ENCODE measurements around the gene GTF3C5. TPM values are rescaled to one million over a fixed set of nuclear protein-coding genes. Genes with fewer than 3 reads are reported as not detected.
"Not testable (repeated sequence)": the region's sequence is repeated elsewhere in the genome, so short reads cannot be mapped to it uniquely, and the experiment has no call there.

Gene GTF3C5
- total RNA-seq, 1 experiment from 2014 or later, result 74.0 TPM

DNA sequence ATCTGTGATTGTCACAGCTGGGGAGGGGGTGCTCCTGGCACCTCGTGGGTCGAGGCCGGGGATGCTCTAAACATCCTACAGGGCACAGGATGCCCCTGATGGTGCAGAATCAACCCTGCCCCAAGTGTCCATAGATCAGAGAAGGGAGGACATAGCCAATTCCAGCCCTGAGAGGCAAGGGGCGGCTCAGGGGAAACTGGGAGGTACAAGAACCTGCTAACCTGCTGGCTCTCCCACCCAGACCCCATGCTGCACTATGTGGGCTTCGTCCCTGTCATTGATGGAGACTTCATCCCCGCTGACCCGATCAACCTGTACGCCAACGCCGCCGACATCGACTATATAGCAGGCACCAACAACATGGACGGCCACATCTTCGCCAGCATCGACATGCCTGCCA, 37.6 kb downstream of the GTF3C5 start:
- DNase-seq (ENCODE audit: low read depth), result not testable (repeated sequence)

DNA sequence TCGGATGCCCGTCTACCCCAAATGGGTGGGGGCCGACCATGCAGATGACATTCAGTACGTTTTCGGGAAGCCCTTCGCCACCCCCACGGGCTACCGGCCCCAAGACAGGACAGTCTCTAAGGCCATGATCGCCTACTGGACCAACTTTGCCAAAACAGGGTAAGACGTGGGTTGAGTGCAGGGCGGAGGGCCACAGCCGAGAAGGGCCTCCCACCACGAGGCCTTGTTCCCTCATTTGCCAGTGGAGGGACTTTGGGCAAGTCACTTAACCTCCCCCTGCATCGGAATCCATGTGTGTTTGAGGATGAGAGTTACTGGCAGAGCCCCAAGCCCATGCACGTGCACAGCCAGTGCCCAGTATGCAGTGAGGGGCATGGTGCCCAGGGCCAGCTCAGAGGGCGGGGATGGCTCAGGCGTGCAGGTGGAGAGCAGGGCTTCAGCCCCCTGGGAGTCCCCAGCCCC, 39.7 kb downstream of the GTF3C5 start:
- DNase-seq (ENCODE audit: low read depth), result not testable (repeated sequence)

DNA sequence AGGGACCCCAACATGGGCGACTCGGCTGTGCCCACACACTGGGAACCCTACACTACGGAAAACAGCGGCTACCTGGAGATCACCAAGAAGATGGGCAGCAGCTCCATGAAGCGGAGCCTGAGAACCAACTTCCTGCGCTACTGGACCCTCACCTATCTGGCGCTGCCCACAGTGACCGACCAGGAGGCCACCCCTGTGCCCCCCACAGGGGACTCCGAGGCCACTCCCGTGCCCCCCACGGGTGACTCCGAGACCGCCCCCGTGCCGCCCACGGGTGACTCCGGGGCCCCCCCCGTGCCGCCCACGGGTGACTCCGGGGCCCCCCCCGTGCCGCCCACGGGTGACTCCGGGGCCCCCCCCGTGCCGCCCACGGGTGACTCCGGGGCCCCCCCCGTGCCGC, 40.2 kb downstream of the GTF3C5 start:
- not testable (repeated sequence) for DNase-seq (ENCODE audit: low read depth)

DNA sequence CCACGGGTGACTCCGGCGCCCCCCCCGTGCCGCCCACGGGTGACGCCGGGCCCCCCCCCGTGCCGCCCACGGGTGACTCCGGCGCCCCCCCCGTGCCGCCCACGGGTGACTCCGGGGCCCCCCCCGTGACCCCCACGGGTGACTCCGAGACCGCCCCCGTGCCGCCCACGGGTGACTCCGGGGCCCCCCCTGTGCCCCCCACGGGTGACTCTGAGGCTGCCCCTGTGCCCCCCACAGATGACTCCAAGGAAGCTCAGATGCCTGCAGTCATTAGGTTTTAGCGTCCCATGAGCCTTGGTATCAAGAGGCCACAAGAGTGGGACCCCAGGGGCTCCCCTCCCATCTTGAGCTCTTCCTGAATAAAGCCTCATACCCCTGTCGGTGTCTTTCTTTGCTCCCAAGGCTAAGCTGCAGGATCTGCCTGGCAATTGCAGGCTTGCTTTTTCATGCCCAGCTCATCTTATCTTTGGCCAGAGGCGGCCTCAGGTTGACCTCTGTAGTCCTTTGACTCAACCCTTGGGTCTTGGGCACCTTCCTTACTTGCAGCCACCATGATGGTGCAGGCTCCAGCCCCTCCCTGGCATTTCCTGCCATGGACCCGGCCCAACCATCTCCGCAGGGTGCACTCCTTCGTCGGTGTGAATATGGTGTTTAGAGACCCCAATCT, 40.8 kb downstream of the GTF3C5 start:
- no peak for DNase-seq (ENCODE audit: low read depth)

DNA sequence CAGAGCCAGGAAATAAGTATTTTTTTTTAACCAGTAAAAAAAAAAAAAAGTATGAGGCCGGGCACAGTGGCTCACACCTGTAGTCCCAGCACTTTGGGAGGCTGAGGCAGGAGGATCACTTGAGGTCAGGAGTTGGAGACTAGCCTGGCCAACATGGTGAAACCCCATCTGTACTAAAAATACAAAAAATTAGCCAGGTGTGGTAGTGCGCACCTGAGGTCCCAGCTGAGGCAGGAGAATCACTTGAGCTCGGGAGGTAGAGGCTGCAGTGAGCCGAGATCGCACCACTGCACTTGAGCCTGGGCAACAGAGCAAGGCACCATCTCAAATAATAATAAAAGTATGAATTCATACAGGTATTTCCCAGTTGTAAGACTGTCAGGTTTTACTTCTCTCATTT, 41.4 kb downstream of the GTF3C5 start:
- not testable (repeated sequence) for DNase-seq (ENCODE audit: low read depth)

DNA sequence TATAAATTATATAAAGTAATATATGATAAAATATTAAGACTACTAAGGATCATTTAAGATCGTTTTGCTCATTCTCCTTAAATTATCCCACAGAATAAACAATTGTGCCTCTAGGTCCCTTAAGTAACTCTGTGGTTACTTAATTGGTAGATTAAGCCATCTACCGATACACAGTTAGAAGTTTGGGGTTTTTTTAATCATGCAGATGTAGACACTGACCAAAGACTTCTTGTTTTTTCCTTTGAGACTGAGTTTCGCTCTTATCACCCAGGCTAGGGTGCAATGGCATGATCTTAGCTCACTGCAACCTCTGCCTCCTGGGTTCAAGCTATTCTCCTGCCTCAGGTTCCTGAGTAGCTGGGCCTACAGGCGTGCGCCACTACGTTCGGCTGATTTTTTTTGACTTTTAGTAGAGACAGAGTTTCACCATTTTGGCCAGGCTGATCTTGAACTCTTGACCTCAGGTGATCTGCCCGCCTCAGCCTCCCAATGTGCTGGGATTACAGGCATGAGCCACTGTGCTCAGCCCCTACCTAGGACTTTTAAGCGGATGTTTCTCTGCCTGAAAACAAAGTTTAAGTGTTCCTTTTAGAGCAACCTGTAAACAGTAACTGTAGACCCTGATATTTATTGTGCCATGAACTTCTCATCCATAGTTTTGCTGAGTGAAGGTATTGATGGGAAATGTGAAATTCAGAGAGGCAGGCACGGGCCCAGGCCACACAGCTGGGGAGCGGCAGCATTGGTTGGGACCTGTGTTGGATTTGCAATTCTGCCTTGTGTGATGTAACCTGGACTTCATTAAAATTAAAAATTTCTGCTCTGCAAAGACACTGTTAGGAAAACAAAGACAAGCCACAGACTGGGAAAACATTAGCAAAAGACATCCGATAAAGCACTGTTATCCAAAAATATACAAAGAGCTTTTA, 42.6 kb downstream of the GTF3C5 start:
- no peak for DNase-seq (ENCODE audit: low read depth)

DNA sequence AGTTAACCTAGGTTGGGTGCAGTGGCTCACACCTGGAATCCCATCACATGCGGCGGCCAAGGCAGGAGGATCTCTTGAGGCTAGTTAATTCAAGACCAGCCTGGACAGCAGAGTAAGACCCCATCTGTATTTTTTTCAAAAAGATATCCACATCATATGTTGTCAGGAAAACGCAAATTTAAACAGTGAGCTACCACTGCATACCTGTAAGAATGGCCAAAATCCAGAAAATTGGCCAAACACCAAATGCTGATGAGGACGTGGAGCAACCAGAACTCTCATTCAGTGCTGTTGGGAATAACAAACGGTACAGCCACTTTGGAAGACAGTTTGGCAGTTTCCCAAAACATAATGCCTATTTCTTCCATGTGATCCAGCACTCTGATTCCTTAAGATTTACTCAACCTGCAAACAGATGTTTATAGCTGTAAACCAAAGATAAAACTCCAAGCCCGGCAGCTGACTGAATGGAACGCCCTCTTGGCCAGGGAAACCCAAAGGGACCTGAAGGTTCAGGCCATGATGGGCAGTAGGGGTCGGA, 43.4 kb downstream of the GTF3C5 start:
- peak; percentile 72 for DNase-seq (ENCODE audit: low read depth)

DNA sequence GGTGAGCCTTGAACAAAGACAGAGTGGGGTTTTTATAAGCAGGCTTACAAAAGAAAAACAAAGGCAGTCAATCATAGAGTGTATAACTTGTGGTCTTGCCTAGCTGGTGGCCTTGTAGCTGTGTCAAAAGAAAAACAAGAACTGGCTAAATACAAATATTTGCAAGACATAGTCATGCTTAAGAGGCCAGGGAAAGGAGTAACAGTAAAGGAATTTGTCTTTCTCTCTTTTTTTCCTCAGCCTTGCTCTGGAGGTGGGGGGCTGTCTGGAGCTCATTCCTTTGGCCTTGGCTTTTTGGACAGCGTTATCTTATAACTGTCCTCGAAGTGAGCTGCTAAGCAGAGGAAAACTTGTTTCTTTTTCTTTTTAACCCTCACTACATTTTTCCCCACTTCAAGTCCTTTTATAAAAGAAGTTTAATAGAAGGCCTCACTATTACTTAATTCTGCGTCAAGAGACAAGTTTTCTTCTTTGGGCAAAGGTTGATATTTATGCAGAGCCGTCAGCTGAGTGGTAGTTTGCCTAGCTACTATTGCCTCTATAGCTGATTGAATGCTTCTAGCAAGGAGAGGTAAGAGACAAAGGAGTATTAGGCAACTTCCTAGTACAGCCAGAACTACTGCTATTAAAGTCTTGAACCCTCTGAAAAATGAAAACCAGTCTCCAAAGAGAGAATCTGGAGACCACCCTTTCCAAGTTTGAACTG, 45.3 kb downstream of the GTF3C5 start:
- DNase-seq (ENCODE audit: low read depth), result peak; percentile 83

DNA sequence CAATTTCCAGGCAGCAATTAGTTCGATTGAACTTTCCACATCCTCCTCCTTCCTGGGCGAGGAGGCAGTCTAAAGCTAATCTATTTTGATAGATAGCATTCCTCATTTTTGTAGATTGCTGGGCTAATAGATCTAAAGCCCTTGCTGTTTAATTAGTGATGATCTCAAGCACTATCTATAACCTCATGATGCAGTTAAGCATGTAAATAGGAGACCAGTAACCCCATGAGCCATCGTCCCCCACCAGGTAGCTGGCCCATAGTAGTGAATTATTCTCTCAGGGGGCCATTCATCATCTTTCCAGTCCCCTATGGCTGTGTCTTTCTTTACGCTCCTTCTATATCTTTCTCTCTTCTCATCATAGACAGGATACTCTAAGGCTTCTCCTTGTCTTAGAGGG, 45.9 kb downstream of the GTF3C5 start:
- DNase-seq (ENCODE audit: low read depth), result no peak

DNA sequence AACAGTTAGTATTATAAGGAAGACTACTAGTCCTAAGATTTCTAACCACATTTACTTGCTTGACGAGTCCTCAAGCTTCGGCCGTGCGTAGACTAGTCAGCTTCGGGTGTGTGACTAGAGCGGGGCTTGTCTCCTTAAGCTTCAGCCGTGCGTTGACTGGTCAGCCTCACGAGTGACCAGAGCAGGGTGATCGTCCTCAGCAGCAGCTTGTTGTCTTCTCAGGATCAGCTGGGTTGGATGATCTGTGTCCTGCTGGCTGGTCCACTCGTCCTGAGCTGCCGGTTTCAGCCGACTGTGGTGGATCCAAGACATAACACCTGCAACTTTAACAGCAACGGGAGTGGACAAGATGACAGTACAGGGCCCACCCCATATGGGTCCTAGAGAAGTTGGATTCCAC, 47.7 kb downstream of the GTF3C5 start:
- DNase-seq (ENCODE audit: low read depth), result no peak

DNA sequence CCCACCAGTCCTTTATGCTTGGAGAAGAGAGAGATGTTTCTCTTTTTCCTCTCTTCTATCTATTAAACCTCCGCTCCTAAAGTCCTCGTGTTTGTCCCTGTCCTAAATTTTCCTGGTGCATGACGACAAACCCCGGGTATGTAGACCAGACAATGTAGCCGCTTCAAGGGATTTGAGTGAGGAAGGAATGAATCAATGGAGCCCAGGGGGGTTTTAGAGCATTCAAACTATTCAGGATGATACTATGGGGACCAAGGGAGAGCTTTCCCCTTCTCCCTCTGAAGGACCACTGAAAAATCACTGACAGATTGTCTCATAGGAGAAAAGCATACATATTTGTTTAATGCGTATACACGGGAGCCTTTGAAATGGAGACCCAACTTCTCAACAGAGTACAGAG, 49.4 kb downstream of the GTF3C5 start:
- DNase-seq (ENCODE audit: low read depth), result no peak

DNA sequence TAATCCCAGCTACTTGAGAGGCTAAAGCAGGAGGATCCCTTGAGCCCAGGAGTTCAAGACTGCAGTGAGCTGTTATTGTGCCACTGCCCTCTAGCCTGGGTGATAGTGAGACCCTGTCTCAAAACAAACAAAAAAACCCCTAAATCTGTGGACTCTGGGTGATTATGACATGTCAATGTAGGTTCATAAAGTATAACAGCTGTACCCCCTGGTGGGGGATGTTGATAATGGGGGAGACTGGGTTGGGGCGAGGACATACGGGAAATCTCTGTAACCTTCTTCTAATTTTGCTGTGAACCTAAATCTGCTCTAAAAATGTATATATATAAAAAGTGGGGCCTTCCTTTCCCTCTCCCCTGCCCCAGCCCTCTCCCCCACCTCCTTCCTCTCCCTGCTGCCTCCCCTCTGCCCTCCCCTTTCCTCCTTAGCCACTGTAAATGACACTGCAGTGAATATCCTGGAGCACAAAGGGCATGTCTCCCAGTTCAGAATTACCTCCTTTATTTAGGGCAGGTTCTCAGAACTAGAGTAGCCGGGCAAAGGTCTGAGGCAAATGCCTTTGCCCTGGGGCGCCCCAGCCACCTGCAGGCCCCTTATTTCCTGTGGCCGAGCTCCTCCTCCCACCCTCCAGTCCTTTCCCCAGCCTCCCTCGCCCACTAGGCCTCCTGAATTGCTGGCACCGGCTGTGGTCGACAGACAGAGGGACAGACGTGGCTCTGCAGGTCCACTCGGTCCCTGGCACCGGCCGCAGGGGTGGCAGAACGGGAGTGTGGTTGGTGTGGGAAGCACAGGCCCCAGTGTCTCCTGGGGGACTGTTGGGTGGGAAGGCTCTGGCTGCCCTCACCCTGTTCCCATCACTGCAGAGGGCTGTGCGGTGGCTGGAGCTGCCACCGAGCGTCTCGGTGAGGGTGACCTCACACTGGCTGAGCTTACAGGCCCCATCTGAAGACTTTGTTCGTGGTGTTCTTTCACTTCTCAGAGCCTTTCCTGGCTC, 50.3 kb downstream of the GTF3C5 start:
- DNase-seq (ENCODE audit: low read depth), result not testable (repeated sequence)

DNA sequence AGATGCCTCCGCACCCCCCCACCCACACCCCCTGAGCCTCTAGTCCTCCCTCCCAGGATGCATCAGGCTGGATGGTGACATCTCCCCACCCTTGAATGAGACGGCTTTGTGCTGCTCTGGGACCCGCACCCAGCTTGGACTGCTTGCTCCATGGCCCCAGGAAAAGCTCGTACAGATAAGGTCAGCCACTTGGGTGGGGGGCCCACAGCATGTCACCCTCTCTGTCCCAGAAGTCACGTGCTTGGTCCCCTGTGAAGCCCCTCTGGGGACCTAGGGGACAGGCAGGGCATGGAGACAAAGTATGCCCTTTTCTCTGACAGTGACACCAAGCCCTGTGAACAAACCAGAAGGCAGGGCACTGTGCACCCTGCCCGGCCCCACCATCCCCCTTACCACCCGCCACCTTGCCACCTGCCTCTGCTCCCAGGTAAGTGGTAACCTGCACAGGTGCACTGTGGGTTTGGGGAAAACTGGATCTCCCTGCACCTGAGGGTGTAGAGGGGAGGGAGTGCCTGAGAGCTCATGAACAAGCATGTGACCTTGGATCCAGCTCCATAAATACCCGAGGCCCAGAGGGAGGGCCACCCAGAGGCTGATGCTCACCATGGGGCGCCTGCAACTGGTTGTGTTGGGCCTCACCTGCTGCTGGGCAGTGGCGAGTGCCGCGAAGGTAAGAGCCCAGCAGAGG, 51.3 kb downstream of the GTF3C5 start:
- not testable (repeated sequence) for DNase-seq (ENCODE audit: low read depth)

DNA sequence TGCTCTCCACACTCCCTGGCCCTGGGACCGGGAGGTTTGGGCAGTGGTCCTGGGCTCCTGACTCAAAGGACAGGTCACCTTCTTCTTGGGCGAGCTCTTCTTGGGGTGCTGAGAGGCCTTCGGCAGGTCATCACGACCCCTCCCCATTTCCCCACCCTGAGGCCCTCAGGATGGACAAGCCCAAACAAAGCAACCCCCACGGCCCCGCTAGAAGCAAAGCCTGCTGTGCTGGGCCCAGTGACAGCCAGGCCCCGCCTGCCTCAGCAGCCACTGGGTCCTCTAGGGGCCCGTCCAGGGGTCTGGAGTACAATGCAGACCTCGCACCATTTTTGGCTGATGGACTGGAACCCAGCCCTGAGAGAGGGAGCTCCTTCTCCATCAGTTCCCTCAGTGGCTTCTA, 52.9 kb downstream of the GTF3C5 start:
- DNase-seq (ENCODE audit: low read depth), result not testable (repeated sequence)

DNA sequence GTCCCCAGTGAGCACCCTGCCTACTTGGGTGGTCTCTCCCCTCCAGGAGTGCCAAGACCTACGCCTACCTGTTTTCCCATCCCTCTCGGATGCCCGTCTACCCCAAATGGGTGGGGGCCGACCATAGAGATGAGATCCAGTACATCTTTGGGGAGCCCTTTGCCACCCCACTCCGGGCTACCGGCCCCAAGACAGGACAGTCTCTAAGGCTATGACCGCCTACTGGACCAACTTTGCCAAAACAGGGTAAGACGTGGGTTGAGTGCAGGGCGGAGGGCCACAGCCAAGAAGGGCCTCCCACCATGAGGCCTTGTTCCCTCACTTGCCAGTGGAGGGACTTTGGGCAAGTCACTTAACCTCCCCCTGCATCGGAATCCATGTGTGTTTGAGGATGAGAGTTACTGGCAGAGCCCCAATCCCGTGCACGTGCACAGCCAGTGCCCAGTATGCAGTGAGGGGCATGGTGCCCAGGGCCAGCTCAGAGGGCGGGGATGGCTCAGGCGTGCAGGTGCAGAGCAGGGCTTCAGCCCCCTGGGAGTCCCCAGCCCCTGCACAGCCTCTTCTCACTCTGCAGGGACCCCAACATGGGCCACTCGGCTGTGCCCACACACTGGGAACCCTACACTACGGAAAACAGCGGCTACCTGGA, 55.5 kb downstream of the GTF3C5 start:
- not testable (repeated sequence) for DNase-seq (ENCODE audit: low read depth)

DNA sequence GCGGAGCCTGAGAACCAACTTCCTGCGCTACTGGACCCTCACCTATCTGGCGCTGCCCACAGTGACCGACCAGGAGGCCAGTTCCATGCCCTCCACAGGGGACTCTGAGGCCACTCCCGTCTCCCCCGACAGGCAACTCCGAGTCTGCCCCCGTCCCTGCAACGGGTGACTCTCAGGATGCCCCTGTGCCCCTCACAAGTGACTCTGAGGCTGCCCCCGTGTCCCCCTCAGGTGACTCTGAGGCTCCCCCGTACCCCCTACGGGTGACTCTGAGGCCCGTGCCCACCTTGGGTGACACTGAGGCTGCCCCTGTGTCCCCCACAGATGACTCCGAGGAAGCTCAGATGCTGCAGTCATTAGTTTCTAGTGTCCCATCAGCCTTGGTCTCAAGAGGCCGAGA, 56.1 kb downstream of the GTF3C5 start:
- DNase-seq (ENCODE audit: low read depth), result no peak

DNA sequence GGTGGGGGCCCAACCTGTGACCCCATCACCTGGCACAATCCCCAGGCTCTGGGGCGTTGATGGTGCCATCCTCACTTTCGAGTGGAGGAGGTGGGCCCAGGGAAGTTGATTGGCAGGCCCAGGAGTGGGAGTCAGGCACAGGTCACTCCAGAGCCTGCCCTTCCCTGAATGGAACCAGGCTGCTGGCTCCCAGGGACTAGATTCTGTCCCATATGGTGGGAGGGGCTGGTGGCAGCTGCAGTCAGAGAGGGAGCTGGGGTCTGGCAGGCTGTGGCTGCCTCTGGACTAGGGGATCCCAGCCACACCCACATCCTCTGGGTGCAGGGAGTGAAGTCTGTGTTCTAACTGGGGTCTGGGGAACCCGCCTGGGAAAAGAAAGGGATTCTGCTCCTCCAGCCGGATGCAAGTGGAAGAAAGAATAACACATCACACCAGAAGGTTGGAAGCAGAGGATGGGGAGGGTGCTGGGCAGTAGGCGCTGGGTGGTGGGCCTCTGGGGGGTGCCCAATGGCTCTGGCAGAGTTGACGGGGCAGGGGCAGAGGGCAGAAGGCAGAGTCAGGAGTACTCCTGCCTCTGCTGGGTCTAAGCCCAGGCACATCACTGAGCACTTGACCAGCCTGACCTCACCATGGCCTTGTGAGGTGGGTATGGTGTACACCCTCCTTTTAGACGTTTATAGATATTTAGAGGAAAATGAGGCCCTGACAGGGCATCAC, 56.8 kb downstream of the GTF3C5 start:
- DNase-seq (ENCODE audit: low read depth), result no peak

DNA sequence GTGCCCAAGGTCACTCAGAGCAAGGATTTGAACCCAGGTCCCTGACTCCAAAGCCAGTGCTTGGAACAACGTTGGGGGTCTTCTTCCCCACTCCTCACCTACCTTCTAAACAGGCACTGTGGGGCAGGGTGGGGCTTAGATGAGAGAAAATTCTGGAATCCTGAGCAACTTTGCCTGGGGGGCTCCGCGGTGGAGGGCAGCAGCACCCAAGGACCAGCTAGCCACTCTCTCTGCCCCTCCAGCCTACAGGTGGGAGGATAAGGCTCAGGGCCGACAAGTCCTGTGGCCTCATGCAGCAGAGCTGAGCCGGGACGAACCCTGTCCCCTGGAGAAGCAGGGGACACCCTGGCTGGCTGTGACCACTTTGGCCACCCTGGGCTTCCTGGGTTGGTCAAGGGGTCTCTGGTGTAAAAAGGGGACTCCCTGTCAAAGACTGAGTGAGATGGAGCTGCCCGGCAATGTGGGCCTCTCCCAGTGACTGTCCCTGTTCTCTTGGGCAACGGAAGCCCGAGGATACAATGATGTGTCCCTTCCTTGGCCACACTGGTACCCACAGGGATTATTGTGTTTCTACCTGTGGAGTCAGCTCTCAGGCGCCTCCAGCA, 57.5 kb downstream of the GTF3C5 start:
- no peak for DNase-seq (ENCODE audit: low read depth)

Measured in LHCN-M2 (cell line).